BJ (cell line): Measurements from ENCODE around the gene ZDHHC7. TPM values are rescaled to one million over a fixed set of nuclear protein-coding genes. Genes with fewer than 3 reads are reported as not detected.

ENCODE experiments used
- CTCF ChIA-PET: fragments of 350-600 bp; formaldehyde crosslinking; extraction: SDS; loops from one replicate; lab custom pipeline; 2021; ENCODE audit warnings: antibody characterized with exemption, inconsistent platforms; lab: Yijun Ruan, JAX
- POLR2A ChIA-PET: fragments of 300-600 bp; sonication (Branson Sonifier 250); formaldehyde crosslinking; extraction: SDS; loops from one replicate; lab custom pipeline; 2021; ENCODE audit warnings: antibody characterized with exemption; lab: Charles Lee
- DNase-seq: peaks from one replicate; pipeline ENCODE4 v3.0.0-alpha.2; 2011; ENCODE audit warnings: low read depth
- H3K27me3 ChIP-seq: 2 replicates; pipeline ENCODE4 v1.6.0; 2011; ENCODE audit warnings: low read length; ENCODE audit not compliant: control insufficient read depth, insufficient read depth
- H3K36me3 ChIP-seq: 2 replicates; pipeline ENCODE4 v1.5.1; 2011; ENCODE audit warnings: low read length; ENCODE audit not compliant: control insufficient read depth, insufficient read depth
- H3K4me3 ChIP-seq: 2 replicates; pipeline ENCODE4 v1.5.1; 2011; ENCODE audit warnings: low read depth, mild to moderate bottlenecking, control low read depth, low read length
- CTCF ChIP-seq: IDR thresholded peaks from 2 replicates; pipeline ENCODE4 v1.5.1; 2011; ENCODE audit warnings: low read depth, mild to moderate bottlenecking, control low read depth, inconsistent platforms, low read length, moderate library complexity; ENCODE audit not compliant: insufficient read depth
- polyA plus RNA-seq: library from polyadenylated mRNA; depleted of rRNA; stranded (reverse); fragments of >200 nt; gene quantifications from 2 replicates; pipeline ENCODE4 v1.2.3, GENCODE V29; 2011

The ZDHHC7 gene
- polyA plus RNA-seq, 1 experiment = 111 TPM

GRCh38 chr16:85027349-85027957, 16.1 kb upstream of the ZDHHC7 start, which contains the start of gene KIAA0513:
TSS of gene KIAA0513 (plus strand) at chr16:85027795. CDS start at chr16:85067072, 39,277 bp downstream.
- POLR2A ChIA-PET = no interaction called here
- Histone ChIP-seq H3K36me3 (no peaks in the 10 kb centered on the region), H3K27me3 (no peaks in the 10 kb centered on the region), H3K4me3 (peak within 1 kb of the TSS; percentile 77)
- TF ChIP-seq CTCF = peak; percentile 42
- peak; percentile 31 for DNase-seq
- CTCF ChIA-PET = interaction anchor here (0.9 to 1.9 kb wide), 9 partner anchors 16 to 288 kb away, joined by 3 to 6 read pairs (median 3); partner anchors contain the start of gene ZDHHC7

GRCh38 chr16:85026703-85027102, 15.4 kb upstream of the ZDHHC7 start:
- ChIA-PET POLR2A (no interaction called here), CTCF (interaction anchor here (0.5 to 1.9 kb wide), 10 partner anchors 11 to 795 kb away, joined by 3 to 6 read pairs (median 4); partner anchors contain the start of gene ZDHHC7)
- peak overlapping the region; percentile 77 for H3K4me3 ChIP-seq

GRCh38 chr16:85025781-85026653, 14.7 kb upstream of the ZDHHC7 start:
- ChIA-PET POLR2A (no interaction called here), CTCF (interaction anchor here (1.0 to 1.9 kb wide), 5 partner anchors 10 to 795 kb away, joined by 3 to 5 read pairs (median 4); no protein-coding TSS in a partner anchor)
- no peak overlapping the region for H3K4me3 ChIP-seq
- no peak for TF ChIP-seq CTCF
- DNase-seq = no peak
- no peaks in the 10 kb centered on the region for H3K27me3 ChIP-seq
- no peaks in the 10 kb centered on the region for H3K36me3 ChIP-seq

More at GRCh38 chr16:85026703-85027102, 15.4 kb upstream of the ZDHHC7 start:
- TF ChIP-seq CTCF = no peak
- DNase-seq = no peak
- H3K27me3 ChIP-seq = no peaks in the 10 kb centered on the region
- H3K36me3 ChIP-seq = no peaks in the 10 kb centered on the region

- no peaks in the 10 kb centered on the region for H3K27me3 ChIP-seq
- TF ChIP-seq CTCF = no peak
- ChIA-PET POLR2A (no interaction called here), CTCF (interaction anchor here (0.6 kb wide), 1 partner anchor 135 kb away, joined by 3 read pairs; no protein-coding TSS in a partner anchor)
- no peak for DNase-seq
- H3K4me3 ChIP-seq = no peak overlapping the region
- H3K36me3 ChIP-seq = no peaks in the 10 kb centered on the region
Observed at GRCh38 chr16:85019659-85020245, 8.4 kb upstream of the ZDHHC7 start.
